GM21447 (cell line): ENCODE data around the gene G0S2.
A peak's percentile ranks its signal among the peaks of the same experiment; 100 is the strongest.

Experiments
- ATAC-seq: cut with Tn5 transposase; IDR thresholded peaks from one replicate; pipeline ENCODE4 v1.9.1; 2021; ENCODE audit not compliant: unreplicated experiment

G0S2 gene, protein sequence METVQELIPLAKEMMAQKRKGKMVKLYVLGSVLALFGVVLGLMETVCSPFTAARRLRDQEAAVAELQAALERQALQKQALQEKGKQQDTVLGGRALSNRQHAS

DNA sequence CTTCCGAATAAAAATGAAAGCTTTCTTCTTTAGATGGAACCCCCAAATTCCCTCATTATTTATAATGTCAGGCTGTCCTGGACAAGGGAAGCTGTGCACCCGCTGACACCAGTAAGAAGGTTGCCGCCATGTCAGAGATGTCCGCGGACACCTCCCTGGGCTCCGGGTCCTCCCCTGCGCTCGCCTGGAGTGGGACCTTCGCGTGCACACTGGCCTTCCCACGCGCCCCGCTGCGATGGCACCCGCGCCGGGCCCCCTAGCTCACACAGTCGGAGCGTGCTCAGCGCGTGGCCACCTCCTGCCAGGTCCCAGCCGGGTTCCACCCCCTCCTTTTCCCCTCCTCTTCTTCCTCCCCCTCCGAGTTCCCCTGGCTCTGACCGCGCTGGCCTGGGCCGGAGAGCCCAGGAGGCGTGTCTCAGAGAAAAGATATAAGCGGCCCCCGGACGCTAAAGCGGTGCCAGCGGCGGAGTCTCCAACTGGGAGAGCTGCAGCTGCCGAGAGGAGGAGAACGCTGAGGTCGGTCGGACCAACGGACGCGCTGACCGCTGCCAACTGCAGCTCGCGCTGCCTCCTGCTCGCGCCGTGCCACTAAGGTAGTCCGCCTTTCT lies at the start of gene G0S2:
Gene G0S2 (plus strand): TSS at position 456 of the 608 bp plus-strand sequence. CDS start 273 bp downstream, outside the sequence.
- ATAC-seq = no peak

DNA sequence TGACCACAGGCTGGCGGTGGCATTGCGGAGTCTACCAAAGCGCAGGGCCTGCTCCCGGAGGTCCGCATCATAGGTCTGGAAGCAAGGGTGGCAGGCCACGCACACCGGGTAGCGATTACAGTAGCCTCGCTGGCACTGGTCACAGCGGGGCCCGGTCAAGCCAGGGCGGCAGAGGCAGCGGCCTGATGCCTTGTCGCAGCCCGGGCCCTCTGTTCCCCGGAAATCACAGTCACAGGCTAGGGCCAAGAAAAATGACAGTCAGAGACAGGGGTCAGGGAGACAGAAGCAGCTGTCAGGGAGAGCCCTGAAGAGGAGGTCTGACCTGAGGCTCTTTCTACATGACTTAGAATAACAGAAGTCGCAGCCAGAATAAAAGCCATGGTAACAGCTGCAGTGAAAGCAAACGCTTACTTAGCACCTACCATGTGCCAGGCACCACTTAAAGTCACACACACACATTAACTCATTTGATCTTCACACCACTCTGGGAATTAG lies 49.4 kb upstream of the G0S2 start:
- ATAC-seq = no peak

DNA sequence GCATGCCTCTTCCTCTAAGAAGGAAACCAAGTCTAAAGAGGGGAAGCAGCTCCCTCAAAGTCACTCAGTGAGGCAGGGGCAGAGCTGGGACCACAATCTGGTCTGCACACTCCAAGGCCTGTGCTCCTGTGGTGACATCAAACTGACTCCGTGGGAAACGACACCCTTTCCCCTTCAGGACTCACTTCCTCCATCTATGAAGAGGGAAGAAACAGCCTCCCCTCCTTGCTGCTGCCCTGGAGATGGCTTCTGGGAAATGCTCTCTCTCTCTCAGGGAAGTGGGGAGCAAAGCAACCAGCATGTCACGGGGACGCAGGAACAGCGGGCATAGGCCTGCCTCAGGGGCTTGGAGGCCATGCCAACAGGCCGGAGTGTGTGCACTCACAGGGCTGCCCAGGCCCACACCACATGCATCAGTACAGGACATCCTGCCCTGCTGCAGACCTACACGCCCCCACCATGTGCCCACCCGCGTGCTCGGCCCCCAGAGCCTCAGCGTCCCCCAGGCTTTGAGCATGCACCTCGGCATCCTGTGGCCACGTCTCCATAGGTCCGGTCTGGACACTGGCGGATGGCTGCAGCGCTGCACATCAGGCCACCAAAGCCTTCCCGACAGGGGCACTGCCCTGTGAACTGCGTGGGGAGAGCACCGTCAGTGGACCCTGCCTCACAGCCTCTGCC lies 48.7 kb upstream of the G0S2 start:
- no peak for ATAC-seq

DNA sequence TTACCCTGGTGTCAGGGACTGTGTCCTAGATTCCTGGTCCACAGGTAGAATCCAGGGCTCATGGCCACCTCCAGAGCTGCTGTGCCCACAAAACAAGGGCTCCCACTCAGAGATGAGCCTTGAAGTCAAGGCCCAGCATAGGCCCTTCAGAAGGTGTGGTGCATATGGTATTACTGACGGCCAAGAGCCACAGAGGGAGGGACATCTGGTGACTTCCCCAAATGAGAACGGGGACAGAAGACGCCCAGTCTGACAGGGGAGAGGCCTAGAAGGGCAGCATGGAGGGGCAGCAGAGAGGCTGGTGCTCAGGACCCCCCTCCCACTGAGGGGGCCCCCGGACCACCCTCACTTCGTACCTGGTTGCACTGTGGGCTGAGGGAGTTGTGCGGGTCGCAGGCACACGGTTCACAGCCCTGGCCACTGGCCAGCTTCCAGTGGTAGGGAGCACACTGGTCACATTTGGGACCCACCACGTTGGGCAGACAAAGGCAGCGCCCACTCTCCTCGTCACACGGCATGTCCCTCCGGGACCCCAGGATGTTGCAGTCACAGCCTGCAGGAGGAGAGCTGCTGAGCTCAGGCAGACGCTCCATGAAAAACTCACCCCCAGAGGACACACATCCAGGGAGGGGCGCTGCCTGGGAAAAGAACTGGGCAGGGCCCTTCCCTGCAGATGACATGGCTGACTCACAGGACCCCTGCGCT lies 48.0 kb upstream of the G0S2 start:
- peak; percentile 8 for ATAC-seq

DNA sequence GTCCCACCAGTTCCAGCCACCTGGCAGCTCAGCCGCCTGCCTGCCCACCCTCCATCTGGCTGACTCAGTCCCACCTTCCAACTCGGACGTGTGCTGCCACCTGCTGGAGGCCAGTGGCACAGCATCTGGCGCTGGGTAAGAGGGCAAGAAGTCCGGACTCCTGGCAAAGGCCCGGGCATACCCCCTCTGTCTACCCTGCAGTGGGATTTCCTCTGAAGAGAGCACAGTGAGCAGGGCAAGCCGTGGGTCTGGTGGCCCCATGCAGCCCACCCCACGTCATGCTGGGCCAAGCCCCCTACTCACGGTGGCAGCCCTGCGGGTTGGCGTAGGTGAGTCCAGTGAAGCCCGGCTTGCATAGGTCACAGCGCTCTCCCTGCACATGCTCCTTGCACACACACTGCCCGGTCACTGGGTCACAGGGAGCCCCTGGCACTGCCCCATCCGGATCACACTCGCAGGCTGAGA lies 47.4 kb upstream of the G0S2 start:
- ATAC-seq = peak; percentile 76

DNA sequence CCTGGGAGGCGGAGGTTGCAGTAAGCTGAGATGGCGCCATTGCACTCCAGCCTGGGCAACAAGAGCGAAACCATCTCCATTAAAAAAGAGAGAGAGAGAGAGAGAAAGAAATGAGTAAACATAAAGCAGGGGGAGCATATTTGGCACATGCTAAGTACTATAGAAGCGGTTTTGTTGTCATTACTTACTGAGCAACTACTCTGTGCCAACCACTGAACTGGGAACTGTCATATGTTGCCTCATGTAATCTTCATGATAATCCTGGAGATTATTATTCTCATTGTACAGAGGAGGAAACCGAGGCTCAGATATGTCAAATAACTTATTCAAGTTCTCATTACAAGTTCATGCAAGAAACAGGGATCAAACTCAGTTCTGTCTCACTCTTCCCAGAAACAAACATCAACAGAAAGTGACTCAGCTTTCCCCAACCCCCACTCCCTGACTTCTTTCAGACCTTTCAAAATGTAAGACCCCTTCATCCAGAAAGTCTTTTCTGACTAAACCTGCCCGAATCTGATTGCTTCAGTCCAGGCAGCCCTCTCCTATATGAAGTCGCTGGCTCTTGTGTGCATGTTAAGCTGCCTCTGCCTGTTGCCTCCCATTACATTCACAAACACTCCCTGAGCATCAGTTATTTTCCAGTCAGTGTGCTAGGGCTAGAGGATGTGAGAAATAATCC lies 46.5 kb upstream of the G0S2 start:
- no peak for ATAC-seq

DNA sequence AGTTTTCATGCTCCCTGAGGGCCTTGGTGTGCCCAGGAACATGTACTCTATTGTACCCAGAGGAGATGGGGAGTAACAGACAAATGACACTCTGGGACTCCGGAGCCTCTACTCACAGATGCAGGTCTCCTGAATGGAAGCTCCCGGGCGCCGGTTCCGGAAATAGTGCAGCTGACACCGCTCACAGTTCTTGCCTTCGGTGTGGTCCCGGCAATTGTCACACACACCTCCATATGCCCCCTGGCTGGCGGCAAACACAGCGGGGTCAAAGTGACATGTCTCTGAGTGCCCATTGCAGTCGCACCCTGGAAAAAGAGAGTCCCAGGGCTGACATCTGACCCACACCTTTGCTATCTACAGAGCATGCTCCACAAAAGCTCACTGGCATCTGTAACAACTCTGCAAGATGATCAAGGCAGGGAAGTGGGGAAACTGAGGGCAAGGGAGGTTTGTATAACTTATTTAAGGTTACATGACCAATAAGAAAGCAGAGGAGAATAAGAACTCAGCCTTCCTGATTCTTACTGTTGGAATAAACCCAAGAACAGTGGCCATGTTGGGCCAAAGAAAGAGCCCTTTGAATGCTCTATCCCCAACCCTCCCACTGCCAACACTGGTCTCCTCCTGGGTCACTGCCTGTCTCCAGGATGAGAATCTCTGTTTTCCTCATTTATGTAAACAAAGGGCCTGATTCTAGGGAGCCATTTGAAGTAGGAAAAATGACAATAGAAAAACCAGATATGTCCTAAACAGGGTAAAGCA lies 45.4 kb upstream of the G0S2 start:
- no peak for ATAC-seq

DNA sequence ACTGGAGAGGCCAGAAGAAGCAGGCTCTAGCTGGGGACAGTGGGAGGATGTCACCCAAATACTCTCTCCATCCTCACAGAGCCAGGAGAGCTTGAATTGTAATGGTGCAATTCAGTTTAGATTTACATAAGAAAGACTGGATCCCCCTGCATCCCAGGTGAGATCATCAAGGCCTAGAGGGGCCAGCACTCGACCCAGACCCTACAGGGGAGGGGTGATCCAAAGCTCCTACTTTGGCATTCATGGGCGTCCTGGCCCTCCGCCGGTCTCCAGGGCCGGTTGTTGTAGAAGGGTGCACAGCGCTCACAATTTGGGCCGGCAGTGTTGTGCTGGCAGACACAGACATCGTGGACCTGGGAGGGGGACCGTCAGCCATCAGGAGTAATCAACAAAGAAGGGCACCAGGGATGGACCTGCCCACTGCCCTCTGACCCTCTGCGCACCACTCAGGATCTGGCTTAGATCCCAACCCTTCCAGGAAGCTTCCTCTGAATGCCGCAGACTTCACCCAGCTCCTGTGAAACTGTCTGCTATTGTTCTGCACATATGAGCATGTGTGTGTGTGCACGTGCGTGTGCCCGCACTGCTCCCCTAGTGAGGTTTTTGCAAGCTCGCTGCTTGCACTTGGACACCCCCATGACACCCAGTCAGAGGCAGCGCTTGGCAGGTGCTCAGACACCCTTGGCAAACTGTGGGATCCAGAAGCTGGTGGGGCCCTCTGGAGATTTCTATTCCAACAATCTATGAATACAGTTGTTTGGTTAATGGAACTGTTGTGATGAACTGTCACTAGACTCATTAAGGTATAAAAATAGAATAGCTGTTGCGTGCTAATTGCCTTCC lies 44.6 kb upstream of the G0S2 start:
- no peak for ATAC-seq

DNA sequence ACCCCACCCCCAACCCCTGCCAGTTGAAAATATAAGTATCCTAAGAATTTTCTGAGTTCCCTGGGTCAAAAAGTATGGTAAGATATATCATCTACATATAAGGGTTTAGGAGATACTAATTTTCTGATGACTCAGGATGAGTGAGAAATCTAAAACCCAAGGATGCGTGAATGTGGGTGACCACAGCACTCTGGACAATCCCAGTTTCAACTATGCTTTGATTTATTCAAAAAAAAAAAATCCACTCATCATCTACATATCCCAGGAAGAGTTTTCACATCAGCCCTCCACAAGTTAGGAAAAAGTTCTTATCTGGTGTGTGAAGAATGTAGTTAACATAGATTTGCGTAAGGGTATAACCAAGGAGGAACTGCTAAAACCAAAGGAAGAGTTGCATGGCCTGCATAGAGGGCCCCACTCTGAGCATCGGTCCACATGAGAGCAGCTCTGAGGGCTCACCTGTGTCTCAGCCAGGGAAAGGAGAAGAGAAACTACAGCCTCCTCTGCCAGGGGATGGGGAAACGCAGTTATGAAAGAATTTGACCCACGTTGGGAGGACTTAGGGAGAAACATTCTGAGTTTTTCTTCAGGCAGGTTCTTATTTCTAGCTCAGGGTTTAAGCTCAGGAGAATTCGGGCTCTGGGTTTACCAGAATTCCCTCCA lies 41.7 kb upstream of the G0S2 start:
- ATAC-seq = no peak

DNA sequence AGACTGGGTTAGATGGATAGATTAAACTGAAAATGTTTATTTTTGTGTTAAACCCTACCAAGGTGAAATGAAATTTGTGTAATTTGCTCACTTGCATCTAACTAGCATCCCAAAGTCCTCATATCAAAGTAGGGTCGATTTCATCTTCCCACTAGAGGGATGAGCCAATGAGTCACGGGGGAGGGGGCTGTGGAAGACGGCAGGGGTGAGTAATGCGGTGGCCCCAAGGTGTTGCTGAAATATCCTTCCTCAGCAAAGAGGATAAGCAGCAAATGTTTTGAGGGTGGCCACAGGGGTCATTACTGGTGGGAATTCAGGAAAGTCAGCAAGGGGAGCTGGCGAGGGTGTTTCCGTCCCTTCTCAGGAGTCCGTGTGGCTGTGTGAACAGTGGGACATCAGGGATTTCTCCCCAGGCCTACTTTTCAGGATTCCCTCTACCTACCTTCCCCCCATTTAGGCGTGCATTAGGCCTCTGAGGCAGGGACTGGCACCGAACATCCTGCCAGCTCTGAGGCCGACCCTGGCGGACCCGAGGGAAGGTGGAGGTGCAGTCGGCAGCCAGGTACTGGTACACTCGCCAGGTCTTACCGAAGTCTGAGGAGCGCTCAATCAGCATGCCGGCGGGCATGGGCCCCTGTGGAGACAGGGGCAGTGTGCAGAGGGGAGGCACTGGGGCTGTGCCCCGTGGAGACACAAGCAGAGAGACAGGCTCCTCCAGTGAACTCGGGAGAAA lies 41.0 kb upstream of the G0S2 start:
- no peak for ATAC-seq

DNA sequence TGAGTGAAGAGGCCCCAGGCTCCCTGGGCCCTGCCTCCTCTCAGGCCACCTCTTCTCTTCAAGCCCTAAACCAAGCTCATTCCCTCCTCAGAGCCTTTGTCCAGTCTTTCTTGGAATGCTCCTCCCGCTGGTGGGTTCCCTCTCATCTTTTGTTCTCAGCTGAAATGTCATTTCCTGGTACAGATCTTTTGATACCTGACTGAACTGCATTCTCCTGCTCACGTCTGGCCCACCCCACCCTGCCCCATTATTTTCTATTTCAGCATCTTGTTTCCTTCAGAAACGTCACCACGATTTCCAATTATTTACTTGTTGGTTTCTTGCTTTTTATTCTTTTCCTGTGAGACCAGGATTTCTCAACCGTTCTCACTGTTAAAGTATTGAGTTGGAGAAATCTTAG lies 39.4 kb upstream of the G0S2 start:
- no peak for ATAC-seq

DNA sequence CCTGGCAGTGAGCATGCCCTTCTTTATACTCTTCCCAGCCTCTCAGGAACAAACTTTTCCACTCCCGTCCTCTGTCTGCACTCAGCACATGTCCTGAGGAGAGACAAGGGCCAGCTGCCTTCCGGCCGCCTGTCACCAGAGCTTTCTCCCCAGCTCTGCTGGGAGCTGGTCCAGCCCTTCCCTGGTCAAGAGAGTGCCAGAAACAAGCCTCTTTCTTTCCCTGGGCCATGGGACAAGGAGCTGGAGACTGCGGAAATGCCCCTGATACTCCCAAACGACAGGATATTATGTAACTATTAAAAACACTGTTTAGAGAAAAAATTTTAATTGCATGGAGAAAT lies 33.4 kb upstream of the G0S2 start:
- ATAC-seq = no peak

DNA sequence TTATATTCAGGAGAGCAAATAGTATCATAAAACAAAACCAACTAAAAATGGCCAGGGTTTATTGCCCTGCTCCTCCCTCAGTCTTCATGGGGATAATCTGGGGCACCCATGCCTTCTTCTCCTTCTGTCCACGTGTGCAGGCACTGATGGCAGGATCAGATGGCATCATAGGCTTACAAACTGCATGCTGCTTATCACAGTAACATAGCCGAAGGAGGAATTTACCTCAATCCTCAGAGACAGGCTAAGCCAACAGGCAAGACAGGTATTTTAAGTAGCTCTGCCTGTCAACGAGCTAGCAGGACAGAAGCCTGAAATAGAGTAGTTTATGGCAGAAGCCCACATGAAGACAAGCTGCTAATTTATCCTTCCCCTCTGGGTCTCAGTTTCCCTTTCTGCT lies 32.4 kb upstream of the G0S2 start:
- no peak for ATAC-seq

DNA sequence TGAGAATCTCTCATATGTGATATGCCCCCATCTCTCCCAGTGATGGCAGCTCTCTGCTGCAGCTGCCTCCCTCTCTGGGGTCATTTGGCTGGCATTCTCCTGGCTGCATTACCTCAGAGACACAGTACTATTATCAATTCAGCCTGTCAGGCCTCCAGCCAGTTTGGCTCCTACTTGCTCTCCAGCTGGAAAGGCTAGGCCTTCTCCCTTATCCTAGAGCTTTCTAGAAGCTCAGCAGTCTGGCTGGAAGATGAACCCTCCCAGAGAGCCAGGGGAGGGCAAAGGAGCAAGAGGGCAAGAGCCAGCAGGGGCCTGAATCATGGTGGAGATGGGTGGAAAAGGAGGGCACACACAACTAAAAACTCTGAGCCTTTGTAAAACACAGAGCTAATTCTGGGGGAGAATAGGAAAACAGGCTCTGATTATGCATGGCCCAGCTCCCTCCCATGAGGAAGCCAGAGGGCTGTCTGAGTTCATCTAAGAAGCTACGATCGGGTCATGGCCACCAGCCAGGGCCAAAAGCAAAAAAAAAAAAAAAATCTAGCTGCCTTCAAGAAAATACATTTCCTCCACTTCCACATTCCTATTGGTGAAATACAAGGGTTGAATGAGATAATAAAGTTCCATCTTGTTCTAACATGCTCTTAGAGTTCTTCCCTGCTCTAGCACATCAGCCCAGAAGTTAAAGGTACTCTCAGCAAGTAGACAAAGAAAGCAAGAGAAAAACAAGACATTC lies 31.8 kb upstream of the G0S2 start:
- no peak for ATAC-seq

DNA sequence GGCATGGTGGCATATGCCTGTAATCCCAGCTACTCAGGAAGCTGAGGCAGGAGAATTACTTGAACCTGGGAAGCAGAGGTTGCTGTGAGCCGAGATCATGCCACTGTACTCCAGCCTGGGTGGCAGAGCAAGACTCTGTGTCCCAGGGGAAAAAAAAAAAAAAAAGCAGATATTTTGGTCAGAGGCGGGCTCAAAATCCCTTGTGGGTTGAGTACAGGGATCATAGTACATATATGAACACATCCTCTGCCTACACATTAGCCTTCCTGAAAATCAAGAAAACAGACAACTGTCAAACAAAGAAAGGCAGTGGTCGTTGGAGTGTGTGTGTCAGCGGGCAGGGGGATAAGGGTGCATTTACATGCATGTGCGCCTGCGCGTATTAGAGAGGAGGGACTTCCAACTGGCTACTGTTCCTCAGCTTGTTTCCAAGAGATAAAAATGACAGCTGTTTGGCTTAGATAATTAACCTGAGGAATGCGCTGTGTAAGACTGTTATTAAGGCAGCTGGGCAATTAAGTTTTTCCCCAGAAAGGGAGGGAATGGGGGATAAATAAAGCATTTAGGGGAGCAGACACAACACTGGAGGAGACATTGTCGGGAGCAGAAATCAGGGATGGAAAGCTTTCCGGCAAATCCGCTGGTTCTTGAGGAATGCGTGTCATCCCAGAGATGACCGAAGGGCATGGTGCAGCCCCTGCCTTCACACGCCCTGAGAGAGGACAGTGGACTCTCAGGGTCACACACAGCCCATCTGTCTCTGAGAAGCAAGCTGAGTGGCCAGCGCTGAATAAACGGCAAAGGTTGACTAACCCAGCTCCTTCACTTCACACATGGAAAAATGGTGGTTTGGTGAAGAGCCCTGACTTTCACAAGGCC lies 29.4 kb upstream of the G0S2 start:
- no peak for ATAC-seq

DNA sequence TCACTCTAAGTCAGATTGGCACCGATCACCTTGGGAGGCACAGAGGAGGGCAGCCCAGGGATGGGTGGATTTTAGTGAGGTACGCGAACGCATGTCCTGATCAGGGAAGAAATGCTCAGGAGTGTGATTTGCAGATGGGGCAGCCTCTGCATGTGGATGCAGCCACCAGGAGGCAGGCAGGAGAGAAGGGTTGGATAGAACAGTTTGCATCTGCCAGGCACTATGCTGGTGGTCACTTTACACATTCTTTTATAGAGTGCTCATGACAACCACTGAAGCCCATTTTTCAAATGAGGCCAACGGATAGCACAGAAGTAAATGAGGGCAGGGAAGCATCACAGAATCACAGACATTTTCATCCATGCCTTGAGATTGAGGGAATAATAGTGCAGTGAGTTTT lies 28.7 kb upstream of the G0S2 start:
- ATAC-seq = no peak

DNA sequence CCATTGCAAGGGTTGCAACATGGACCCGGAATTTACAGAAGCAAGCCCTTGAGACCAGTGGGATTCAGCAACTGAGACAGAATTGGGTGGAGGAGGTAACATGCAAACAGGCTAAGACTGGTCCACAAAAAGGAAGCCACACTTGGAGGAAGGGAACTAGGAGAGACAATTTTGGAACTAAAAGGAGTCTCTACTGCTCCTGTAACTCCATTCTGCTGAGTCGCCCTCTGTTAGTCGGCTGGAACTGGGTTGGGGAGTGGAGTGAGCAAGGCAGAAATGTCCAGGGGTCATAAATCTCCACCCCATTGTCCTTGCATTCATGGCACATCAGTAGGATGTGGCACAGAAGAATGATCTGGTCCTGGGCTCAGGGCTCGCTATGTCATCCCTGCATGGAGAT lies 28.1 kb upstream of the G0S2 start:
- no peak for ATAC-seq
